Mammary epithelial cell (primary cell): ENCODE data around the gene CFL2.

Source experiments
- EZH2 ChIP-seq: IDR thresholded peaks from 2 replicates; pipeline ENCODE4 v1.6.1; 2012; ENCODE audit warnings: low read length, inconsistent platforms, borderline replicate concordance
- TF ChIP-seq, protein P1 (sequence below), 2 donors: IDR thresholded peaks in 1 of 2; conservative IDR thresholded peaks in 1 of 2; 2 replicates each; pipeline ENCODE4 v1.5.1; 2011 to 2012; ENCODE audit warnings: inconsistent platforms in 2 of 2, low read length in 2 of 2, mild to moderate bottlenecking in 2 of 2, control low read depth in 1 of 2, low read depth in 1 of 2; ENCODE audit not compliant: insufficient read depth in 1 of 2; ENCODE audit errors: extremely low read depth in 1 of 2

DNA sequence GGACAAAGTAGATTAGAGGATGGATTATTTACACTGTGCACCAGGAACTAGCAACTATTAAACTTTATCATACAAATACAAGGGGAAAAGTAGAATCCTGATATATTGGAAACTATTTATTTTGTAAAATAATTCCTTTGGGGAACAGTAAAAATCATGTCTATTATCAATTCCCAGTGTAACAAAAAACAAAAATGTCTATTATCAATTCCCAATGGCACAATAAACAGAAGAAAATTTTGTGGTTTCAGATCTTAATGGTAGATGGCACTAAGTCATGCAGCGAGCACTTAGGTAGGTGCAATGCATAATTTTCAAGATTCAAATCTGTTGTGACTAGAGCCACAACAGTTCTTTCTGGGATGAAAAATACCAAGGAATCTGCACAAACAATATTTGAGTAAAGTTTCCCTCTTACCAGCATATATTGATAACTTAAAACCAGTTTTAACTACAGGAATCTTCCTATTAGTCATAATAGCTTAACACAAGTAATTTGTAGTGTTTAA lies 13.7 kb downstream of the CFL2 start:
- TF ChIP-seq, protein P1, sequence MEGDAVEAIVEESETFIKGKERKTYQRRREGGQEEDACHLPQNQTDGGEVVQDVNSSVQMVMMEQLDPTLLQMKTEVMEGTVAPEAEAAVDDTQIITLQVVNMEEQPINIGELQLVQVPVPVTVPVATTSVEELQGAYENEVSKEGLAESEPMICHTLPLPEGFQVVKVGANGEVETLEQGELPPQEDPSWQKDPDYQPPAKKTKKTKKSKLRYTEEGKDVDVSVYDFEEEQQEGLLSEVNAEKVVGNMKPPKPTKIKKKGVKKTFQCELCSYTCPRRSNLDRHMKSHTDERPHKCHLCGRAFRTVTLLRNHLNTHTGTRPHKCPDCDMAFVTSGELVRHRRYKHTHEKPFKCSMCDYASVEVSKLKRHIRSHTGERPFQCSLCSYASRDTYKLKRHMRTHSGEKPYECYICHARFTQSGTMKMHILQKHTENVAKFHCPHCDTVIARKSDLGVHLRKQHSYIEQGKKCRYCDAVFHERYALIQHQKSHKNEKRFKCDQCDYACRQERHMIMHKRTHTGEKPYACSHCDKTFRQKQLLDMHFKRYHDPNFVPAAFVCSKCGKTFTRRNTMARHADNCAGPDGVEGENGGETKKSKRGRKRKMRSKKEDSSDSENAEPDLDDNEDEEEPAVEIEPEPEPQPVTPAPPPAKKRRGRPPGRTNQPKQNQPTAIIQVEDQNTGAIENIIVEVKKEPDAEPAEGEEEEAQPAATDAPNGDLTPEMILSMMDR (conservative IDR thresholded peaks at IDR 0.05 in 1 of 2, IDR thresholded peaks at IDR 0.05 in 1 of 2; ENCODE audit: extremely low read depth in 1 of 2, insufficient read depth in 1 of 2, low read depth in 1 of 2, low read length in 2 of 2) = no peak
- TF ChIP-seq EZH2 = no peak
